ENCODE results near the gene PIK3C2G.

GRCh38 chr12:18411453-18411852, 150.1 kb downstream of the PIK3C2G start:
- no peak for TF ChIP-seq POLR2A (IDR thresholded peaks at IDR 0.05)
- TF ChIP-seq CTCF (IDR thresholded peaks at IDR 0.05): no peak
